ENCODE data around the gene SNX24.

SNX24 gene

DNA sequence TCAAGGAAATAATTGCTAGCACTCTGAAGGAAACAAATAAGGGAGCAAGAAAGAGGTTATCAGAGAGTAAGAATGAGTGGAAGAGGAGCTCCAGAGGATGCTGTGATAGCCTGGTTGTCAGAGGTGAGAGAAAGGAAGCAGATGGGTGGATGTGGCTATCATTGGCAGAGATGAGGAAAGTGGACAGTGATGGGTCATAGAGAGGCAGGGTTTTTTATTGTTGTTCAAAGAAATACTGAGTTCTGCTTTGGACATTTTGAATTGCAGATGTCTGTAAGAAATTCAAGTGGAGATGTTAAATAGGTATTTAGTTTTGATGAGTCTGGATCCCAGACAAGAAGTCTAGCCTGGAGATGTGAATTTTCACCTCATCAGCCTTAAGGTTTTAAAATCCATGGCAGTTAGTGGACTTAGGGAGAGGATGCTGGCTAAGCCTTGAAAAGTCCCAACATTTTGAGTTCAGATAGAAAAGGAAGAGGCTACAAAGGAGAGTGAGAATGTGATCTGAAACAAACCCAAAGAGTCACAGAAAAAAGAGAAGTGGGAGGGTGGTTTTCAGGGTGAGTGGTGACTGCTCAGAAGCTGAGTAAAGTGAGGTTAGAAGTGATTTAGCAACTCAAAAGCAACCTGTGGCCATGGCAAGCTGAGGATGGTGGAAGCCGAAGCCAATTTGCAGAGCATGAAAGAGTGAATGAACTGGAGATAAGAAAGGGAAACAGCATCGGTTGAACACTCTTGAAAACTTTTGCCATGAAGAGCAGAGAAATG, 140.7 kb downstream of the SNX24 start:
- DNase-seq (ENCODE audit: low read depth, low spot score), result no peak
- ChIA-PET CTCF (interaction anchor here (0.6 to 1.5 kb wide), 2 partner anchors 84 to 89 kb away, joined by 3 read pairs; no protein-coding TSS in a partner anchor), POLR2A (no interaction called here)
- TF ChIP-seq, protein P1, sequence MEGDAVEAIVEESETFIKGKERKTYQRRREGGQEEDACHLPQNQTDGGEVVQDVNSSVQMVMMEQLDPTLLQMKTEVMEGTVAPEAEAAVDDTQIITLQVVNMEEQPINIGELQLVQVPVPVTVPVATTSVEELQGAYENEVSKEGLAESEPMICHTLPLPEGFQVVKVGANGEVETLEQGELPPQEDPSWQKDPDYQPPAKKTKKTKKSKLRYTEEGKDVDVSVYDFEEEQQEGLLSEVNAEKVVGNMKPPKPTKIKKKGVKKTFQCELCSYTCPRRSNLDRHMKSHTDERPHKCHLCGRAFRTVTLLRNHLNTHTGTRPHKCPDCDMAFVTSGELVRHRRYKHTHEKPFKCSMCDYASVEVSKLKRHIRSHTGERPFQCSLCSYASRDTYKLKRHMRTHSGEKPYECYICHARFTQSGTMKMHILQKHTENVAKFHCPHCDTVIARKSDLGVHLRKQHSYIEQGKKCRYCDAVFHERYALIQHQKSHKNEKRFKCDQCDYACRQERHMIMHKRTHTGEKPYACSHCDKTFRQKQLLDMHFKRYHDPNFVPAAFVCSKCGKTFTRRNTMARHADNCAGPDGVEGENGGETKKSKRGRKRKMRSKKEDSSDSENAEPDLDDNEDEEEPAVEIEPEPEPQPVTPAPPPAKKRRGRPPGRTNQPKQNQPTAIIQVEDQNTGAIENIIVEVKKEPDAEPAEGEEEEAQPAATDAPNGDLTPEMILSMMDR (IDR thresholded peaks at IDR 0.05; ENCODE audit: insufficient read depth, low read length, missing control alignments), result no peak
- H3K4me3 ChIP-seq (ENCODE audit: low read depth, low read length), result no peak overlapping the region

DNA sequence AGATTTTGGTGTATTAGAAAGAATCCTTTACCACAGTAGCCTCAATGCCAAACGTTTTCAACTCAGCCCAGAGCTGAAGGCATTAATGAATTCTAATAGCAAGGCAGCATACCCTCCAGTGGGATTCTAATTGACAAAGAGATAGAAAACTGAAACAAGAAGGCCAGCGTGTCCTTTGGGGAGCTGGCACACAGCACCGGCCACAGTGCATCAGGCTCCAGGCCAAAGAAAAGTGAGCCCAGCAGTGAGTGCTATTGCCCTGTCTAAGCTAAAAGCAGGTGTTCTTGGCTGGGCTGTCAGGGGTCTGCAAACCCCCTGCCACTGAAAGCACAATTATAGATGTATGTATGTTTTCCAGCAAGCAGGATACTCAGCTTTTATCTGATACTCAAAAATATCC, 150.7 kb downstream of the SNX24 start:
- TF ChIP-seq, protein P1 (IDR thresholded peaks at IDR 0.05; ENCODE audit: insufficient read depth, low read length, missing control alignments), result no peak
- ChIA-PET CTCF (interaction anchor here (1.0 to 1.1 kb wide), 2 partner anchors 9 to 10 kb away, joined by 3 read pairs; no protein-coding TSS in a partner anchor), POLR2A (no interaction called here)
- no peak overlapping the region for H3K4me3 ChIP-seq (ENCODE audit: low read depth, low read length)
- DNase-seq (ENCODE audit: low read depth, low spot score), result no peak

DNA sequence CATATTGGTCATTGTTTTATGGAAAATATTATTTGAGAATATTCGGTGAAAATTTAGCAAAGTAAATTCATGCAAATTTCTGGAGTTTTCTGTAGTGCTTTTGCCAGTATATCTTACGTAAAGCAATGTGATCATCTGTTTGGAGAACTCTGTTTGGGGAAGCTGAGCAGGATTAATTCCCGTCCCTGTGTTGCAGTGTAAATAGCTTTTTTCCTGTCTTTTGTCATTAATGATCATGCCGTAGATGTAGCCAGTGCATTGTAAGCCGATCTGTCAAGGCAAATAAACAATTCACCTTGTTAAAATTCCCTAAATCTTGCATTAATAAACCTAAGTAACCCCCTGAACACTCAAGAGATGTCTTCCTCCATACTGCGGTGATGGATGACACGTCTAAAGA, 151.9 kb downstream of the SNX24 start:
- DNase-seq (ENCODE audit: low read depth, low spot score), result no peak
- CTCF ChIA-PET, result interaction anchor here (1.0 kb wide), 1 partner anchor 10 kb away, joined by 3 read pairs; no protein-coding TSS in a partner anchor
- POLR2A ChIA-PET, result no interaction called here
- TF ChIP-seq, protein P1 (IDR thresholded peaks at IDR 0.05; ENCODE audit: insufficient read depth, low read length, missing control alignments), result no peak
- no peak overlapping the region for H3K4me3 ChIP-seq (ENCODE audit: low read depth, low read length)

DNA sequence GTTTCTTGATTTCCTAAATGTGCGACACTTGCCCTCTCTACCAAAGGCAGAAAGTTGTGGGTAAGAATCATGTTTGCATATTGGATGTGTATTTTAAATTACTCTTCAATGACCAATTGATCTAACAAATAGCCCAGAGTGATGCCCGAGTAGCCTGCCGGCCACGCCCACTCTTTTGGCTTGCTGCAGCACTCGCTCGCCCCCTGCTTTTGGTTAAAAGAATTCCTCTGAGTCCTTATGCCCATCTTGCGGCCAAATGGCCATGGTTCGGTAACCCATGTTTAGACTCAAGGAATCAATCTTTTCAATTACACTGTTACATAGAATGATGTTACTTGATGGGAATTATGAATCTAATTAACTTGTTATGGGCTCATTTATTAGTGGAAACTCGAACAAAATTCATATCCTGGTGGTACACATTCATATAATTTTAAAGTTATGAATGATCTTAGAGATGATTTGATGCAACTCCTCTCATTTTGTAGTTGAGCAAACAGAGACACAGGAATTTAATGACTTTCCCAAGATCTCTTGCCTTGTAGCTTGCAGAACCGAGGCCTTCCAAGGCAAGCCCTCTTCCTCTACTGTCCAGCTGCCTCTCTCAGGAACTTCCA, 154.6 kb downstream of the SNX24 start:
- CTCF ChIA-PET, result interaction anchor here (1.1 kb wide), 1 partner anchor 15 kb away, joined by 3 read pairs; no protein-coding TSS in a partner anchor
- DNase-seq (ENCODE audit: low read depth, low spot score), result no peak

DNA sequence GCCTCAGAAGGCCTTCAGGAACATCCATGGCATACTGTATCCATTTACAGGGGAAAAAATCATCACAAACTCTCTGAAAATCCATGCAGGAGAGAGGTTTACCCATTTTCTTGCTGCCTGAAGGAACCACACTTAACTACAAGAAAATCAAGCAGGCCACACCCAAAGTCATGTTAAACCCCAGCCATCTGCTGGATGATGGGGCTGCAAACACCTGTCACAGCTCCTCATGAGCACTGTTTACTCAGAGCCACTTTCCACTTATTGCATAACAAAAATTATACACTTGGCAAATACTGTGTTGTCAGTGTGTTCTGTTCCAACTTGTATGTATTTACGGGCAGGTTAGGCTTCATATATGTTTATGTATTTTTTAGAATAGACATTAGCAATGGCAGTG, 155.3 kb downstream of the SNX24 start:
- no peak overlapping the region for H3K4me3 ChIP-seq (ENCODE audit: low read depth, low read length)
- CTCF ChIA-PET, result interaction anchor here (1.1 kb wide), 2 partner anchors 14 to 104 kb away, joined by 3 read pairs; no protein-coding TSS in a partner anchor
- POLR2A ChIA-PET, result no interaction called here
- TF ChIP-seq, protein P1 (IDR thresholded peaks at IDR 0.05; ENCODE audit: insufficient read depth, low read length, missing control alignments), result no peak
- no peak for DNase-seq (ENCODE audit: low read depth, low spot score)

More for the DNA sequence above, 154.6 kb downstream of the SNX24 start:
- H3K4me3 ChIP-seq (ENCODE audit: low read depth, low read length), result no peak overlapping the region
- POLR2A ChIA-PET, result no interaction called here
- TF ChIP-seq, protein P1 (IDR thresholded peaks at IDR 0.05; ENCODE audit: insufficient read depth, low read length, missing control alignments), result peak; percentile 47

DNA sequence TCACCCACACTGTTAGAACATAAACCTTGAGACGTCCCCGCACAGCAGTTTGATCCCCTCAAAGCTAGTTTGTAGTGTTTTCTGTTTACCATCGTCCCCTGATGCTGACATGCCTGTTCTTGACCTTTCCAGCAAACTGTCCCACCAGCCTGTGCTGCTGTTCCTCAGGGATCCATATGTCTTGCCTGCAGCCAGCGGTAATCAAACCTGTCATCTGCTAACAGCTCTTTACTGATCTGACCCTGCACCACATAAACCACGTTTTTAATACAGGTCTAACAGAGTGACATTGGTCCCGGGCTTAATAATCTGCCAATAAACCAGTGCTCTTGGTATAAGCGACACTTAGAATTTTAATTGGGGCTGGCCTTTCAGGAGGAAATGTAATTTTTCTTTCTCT, 156.4 kb downstream of the SNX24 start:
- ChIA-PET POLR2A (no interaction called here), CTCF (no interaction called here)
- H3K4me3 ChIP-seq (ENCODE audit: low read depth, low read length), result no peak overlapping the region
- DNase-seq (ENCODE audit: low read depth, low spot score), result no peak
- TF ChIP-seq, protein P1 (IDR thresholded peaks at IDR 0.05; ENCODE audit: insufficient read depth, low read length, missing control alignments), result no peak
